NT2/D1 (cell line): Measurements from ENCODE around the gene NELL1.

Experiments used
- YY1 ChIP-seq: IDR thresholded peaks from 2 replicates; pipeline ENCODE4 v1.6.1; 2011; ENCODE audit not compliant: insufficient read length, insufficient read depth
- ZNF274 ChIP-seq: IDR thresholded peaks from 2 replicates; pipeline ENCODE4 v1.6.1; 2011; ENCODE audit warnings: mild to moderate bottlenecking, low read depth, low read length

DNA sequence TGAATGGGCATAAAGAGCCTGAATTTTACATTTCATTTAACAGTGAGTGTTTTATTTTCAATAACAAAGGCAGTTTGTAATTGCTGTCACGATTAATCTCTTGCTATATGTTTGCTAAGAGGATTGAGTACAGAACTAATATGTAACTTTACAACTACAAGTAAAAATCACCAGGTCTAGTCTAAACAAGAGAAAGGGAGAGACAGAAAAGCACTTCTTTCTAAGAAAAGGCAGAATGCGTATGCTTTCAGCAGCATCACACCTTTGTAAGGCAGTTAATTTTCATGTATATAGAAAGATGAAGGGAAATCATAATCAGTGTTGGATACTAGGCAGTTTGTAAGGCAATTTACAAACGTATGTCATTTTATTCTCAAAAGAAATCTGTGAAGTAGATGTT lies 169.8 kb downstream of the NELL1 start:
- TF ChIP-seq YY1 (no peak), ZNF274 (no peak)
